Left hindlimb (tissue), 1 donor: ENCODE data around the gene VPS25.

Experiments
- DNase-seq: peaks from one replicate; pipeline ENCODE4 v3.0.0-alpha.2; 2018

VPS25 gene

DNA sequence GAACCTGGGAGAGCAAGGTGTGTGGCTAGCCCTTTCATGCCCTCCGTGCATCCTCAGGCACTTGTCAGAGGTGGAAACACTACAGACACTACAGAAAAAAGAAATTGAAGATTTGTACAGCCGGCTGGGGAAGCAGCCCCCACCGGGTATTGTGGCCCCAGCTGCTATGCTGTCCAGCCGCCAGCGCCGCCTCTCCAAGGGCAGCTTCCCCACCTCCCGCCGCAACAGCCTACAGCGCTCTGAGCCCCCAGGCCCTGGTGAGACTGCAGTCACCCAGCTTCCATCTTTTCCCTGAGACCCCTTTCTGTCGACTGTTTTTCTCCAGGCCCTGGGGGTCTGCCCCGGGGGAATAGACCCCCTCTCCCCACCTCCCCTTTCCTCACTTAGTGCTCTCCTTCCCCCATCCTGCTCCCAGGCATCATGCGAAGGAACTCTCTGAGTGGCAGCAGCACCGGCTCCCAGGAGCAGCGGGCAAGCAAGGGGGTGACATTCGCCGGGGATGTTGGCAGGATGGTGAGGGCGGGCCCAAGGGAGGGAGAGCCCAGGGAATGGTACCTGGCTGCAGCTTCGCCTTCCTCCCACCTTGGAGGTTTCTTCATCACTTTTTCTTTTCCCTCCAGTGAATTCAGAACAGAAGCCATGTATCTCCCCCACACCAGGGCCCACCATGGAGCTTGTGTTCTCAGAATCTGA, 23.0 kb downstream of the VPS25 start:
- no peak for DNase-seq

DNA sequence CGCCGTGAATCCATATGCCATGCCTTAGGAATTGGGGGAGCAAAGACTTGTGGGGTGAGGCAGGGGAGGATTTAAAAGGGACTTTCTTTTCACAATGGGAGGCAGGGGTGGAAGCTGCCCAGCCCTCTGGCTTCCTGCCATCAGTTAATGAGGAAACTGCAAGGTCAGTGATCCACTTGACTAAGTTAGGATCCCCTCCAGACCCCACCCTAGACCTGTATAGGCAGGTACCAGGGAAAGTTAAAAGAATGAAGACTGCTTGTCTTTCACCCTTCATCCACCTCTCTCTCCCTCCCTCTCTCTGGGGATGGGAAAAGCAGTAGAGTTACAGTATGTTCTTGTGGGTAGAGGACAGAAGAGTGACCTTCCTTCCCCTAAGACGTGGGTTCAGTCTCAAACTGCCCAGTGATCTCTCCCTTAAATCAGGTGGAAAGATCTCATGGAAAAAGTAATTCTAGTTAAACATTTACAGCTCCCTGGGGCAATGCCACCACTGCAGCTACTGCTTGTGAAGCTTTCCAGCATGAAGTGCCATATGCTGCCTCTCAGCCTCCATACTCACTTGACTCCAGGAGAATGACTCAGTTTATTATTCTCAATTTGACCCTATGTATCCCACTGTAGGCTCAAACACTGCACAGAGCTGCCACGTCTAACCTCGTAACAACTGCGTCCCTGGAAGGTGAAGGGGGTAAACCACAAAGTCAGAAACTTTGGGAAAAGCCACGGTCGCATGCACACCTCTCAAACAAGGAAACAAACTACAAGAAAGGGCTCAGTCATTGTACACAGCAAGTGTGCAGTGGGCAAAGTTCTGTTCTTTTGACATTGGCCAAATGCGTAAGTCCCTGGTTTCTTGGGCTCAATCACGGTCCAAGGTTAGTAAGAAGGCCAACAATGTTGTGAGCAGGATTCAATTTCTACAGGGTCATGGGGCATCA, 24.1 kb downstream of the VPS25 start:
- DNase-seq: no peak

DNA sequence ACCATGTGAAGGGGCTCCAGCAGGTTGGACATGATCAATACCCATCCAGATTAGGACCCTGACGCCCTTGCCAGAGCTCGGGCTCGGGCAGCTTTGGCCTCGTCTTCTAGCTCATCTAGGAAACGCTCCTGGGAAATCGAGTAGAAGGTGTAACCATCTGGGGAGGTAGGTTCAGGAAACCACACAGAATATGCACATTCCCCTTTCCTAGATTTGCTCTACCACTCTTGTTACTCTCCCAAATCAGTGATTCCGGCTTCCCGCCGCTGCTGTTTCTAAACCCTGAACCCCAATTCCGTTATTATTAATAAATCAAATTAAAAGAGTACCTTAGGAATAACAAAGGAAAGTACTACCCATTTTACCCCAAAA, 24.7 kb downstream of the VPS25 start:
- no peak for DNase-seq

DNA sequence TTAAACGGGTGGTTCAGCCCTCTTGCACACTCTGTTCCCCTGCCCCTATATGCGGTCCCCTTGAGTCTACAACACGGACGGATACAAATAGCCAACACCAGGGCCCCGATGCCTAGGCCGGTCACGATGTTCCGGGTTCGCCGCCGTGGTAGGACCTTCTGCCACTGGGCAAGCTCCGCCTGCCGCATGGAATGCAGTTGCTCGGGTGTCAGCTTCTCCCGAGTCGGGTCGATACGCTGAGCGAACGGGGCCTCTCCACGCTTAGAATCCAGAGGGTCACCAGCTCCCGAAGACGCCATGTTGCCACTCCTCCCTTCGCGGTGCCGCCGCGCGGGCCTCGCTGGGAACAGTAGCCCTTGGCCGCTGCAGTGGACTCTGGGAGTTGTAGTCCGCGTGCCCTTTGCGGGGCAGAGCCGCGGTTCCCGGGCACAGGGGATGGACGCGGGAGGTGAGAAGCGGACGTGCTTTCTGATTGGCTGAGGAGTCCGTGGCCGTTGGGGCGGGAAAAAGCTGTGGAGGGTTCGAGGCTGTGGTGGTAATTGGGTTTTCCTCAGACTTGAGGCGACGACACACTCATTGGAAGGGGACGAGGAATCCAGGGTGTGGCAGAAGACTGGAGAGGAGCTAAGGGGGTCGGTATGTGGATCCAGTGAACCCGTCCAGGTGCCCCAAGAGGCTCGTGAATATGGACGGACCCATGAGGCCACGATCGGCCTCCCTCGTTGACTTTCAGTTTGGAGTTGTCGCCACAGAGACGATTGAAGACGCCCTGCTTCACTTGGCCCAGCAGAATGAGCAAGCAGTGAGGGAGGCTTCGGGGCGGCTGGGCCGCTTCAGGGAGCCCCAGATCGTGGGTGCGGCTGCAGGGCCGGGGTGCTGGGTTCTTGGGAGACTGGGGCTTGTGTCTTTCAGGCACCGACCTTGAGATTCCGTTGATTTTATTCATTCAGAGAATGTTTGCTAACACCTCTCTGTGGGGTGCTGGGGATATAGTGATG, 25.4 kb downstream of the VPS25 start, which contains the start of the genes CNTD1 and COA3:
CNTD1 (plus strand) TSS at position 479 of the 998 bp plus-strand sequence; CDS start at position 686, 207 bp downstream.
COA3 (minus strand) TSS at position 322 of the 998 bp plus-strand sequence; CDS start at position 299, 23 bp downstream.
- peak; percentile 91 for DNase-seq

DNA sequence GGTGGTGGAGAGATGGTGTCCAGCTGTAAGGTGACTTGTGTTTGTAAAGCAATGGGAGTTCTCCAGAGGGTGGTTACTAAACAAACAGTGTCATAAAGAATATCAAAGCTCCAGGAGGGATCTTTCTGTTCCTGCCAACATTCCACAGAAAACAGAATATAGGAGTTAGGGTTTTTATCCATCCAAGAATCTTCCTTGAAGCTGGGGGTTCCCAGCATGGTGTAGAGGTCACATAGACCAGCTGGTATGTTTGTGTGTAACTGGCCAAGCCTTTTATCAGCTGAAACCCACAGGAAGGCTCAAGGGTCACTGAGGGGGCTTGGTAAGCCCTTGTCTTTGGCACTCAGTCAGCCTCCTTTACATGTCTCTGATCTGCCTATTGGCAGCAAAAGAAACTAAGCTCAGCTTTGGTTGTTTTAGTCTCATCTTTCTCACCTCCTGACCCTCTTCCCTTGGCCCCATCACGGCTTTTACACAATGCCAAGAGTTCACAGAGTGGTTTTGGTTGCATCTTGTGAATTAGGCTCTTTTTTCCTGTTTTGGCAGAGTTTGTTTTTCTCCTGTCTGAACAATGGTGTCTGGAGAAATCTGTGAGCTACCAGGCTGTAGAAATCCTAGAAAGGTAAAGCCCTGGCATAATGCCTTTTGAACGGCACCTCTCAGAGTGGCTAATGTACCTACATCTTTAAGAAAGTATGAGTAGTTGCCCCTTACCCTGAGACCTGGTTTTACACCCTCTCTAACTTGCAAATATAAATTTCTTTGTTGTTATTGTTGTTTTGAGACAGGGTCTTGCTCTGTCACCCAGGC, 30.0 kb downstream of the VPS25 start:
- DNase-seq: no peak

DNA sequence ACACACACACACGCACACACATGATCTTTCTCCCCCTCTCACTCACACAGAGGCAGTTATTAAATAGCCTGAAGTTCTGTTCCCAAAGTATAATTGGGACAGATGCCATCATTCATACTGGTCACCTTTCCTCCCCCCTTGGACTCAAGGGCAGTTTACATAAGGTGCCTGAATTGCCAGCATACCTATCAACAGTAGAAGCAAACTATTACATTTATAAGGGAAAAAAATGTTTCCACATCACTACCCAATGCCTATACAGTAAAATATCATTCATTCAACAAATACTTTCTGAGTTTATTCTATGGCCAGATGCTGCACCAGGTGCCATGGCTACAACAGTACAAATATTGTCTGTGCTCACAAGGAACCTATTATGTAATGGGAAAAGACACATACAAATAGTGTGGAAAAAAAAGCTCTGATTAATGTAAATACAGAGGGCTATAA, 31.7 kb downstream of the VPS25 start:
- DNase-seq: no peak

DNA sequence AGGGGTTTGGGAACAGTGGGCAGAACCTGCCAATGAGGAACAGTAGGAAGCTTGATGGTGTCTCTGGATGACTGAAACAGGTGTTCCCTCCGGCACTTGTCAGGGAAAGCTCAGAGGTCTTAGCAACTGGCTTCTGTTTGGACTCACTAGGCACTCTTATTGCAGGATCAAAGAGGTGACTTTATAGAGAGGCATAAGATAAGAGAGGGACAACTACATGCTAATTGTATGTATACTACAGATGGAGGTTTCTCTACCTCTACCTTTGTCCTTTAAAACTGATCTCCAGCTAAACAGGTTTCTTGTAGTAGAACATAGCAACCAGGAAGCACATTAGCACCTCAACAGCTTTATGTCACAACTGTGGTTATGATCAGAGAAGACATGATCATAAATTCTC, 33.0 kb downstream of the VPS25 start:
- DNase-seq: no peak

DNA sequence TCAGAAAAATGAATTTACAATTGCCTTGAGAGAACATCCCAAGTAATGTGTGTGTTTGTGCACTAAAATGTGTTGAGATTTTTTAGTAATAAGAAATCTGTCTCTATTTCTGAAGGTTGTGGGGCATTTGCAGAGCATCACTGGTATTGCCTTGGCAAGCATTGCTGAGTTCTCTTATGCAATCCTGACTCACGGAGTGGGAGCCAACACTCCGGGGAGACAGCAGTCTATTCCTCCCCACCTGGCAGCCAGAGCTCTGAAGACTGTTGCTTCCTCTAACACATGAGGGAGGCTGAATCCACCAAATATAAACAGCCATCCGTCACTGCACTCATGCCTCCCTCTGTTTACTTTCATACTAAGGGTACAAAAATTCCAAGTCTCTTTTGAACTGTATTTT, 36.0 kb downstream of the VPS25 start:
- no peak for DNase-seq

DNA sequence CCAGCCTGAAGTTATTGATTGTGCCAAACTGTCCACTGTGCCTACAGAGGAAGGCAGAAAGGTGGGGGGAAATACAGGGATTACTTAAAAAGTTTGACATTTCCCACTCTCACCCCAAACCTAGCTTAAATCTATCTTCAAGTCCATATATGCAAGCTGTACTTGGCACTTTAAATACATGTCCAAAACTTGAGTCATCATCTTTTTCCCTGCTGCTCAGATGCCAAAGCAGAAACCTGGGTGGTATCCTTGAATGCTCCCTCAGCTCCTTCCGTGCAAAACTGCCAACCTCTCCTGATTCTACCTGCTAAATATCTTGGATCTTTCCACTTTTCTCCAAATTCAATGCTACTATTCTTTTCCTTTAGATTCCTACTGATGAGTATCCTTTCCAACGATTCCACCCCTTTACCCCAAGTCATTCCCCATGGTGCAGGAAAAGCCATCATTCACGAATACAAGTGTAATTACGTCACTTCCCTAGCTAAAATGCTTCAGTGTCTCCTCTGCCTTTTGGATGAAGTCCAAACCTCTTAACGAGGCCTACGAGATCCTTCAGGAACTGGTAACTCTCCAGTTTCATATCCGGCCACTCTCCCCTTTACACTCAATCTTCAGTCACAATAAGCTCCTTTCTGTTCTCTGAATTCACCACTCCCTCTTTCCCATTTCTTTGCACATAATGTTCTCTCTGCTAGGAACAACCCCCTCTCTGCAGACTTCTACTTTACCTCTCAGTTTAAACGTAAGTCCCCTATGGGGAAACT, 41.6 kb downstream of the VPS25 start:
- no peak for DNase-seq

DNA sequence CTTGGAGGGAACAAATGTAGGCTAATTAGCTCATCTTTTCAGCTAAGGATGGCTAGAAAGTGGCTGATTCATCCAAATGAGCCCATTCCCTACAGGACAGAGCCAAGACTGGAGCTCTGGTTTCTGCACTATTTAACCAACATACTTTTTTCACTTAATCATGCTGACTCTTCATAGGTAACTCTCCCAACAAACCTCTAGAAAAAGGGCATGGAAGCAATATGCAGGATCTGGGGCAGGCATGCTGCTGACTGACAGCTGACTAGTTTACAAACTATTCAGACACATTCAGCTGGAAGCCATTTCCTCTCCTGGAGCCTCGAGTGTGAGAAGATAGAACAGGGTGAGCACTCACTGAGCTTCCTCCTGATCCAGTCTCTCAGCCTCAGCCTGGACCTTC, 44.6 kb downstream of the VPS25 start:
- DNase-seq: no peak

DNA sequence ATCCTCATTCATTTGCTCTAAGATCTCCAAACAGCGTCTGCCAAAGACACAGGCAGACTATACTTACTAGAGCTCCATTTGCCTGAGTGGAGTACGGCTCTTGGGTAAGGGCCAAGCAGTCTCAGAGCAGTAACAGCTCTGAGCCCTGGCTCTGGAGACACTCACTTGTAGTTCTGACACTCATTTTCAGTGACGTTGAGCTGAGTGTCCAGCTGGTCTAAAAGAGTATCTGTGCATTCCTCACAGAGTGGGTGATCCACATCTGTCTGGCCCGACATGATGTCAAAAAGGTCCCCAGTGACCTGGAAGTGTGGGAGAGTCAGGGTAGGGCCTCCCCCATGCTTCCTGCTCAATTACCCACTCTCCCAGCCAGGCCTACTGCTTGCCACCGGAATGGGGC, 45.1 kb downstream of the VPS25 start:
- no peak for DNase-seq

DNA sequence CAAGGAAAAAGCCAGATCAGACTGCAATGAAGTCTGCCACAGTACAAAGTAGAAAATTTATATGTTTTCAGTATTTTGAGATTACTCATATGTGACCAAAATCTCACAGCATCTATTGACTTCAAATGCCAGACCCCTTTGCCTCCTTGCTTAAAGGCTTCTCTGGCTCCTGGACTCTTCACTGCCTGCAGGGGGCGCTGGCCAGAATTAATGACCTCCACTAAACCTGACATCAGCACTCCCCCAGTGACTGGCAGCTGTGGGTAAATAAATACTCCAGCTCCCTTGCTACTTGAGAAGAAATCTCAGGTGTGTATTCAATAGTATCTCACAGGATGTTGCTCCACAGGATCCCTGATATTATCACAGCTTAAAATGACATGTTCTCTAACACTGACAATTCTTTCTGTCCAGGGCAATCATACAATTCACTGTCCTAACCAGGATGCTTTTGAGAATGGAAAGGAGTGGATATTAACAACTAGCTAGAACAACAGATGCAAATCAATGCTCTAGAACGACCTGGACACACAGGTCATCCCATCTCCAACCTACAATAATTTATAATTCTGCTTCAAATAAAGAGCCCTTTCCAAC, 46.8 kb downstream of the VPS25 start:
- DNase-seq: no peak

DNA sequence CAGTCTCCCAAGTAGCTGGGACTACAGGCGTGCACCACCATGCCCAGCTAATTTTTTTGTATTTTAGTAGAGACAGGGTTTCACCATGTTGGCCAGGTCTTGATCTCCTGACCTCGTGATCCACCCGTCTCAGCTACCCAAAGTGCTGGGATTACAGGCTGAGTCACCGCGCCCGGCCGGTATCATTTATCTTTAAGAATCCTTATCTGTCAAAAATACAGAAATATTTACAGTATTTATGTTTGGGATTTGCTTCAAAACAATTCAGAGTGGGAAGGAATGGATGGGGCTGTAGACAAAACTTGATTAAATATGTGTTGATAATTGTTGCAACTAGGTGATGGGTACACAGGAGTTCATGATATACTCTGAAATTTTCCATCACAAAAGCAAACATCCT, 47.9 kb downstream of the VPS25 start:
- no peak for DNase-seq

DNA sequence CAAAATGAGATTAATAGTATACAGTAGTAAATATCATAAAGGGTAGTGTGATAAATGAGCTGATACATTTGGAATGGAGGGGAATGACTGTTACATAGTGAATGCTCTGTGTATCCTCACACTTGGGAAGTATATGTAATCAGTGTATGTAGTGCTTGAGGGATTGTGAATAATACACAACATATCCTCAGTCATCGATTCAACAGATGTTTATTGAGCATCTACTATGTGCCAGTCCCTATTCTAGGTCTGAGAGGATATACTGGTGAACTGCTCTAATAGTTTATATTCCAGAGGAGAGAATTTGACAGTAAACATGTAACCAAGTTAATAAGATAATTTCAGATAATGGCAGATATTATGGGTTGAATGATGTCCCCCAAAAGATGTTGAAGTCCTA, 54.2 kb downstream of the VPS25 start:
- DNase-seq: no peak
